DND-41 (cell line): ENCODE results near the gene FAM114A1.

ENCODE experiments used
- ATAC-seq: fragments of 200-7000 bp; cut with Tn5 transposase; 3 replicates; pipeline ENCODE4 v1.9.1; 2021; ENCODE audit warnings: low read depth; ENCODE audit not compliant: insufficient read depth
- DNase-seq: peaks from one replicate; pipeline ENCODE4 v3.0.0-alpha.2; 2020
- H2AFZ ChIP-seq: 2 replicates; pipeline ENCODE4 v1.6.0; 2012; ENCODE audit warnings: low read depth, low read length
- H3K27ac ChIP-seq: 2 replicates; pipeline ENCODE4 v1.5.1; 2012; ENCODE audit warnings: low read length, inconsistent platforms
- H3K27me3 ChIP-seq: fragments of 200-600 bp; sonication (generic); 2 replicates; pipeline ENCODE4 v1.6.0; 2012; ENCODE audit warnings: low read length, mild to moderate bottlenecking, inconsistent platforms; ENCODE audit not compliant: insufficient read depth, poor library complexity
- H3K36me3 ChIP-seq: 2 replicates; pipeline ENCODE4 v1.5.1; 2012; ENCODE audit warnings: low read length, inconsistent platforms; ENCODE audit not compliant: insufficient read depth
- H3K4me1 ChIP-seq: 2 replicates; pipeline ENCODE4 v1.5.1; 2012; ENCODE audit warnings: mild to moderate bottlenecking, low read length; ENCODE audit not compliant: insufficient read depth
- H3K4me2 ChIP-seq: 2 replicates; pipeline ENCODE4 v1.6.0; 2012; ENCODE audit warnings: mild to moderate bottlenecking, moderate library complexity, low read length, inconsistent platforms; ENCODE audit not compliant: insufficient read depth
- H3K4me3 ChIP-seq, 2 experiments: fragments of 200-600 bp in 1 of 2; shearing (Covaris generic) in 1 of 2; 2 replicates each; pipeline ENCODE4 v1.5.1; 2012 to 2016; ENCODE audit warnings: inconsistent platforms in 2 of 2, low read length in 2 of 2, mild to moderate bottlenecking in 2 of 2, low read depth in 1 of 2, moderate library complexity in 1 of 2
- H3K79me2 ChIP-seq: 2 replicates; pipeline ENCODE4 v1.6.0; 2012; ENCODE audit warnings: low read length, inconsistent platforms; ENCODE audit not compliant: insufficient read depth
- H3K9ac ChIP-seq: 2 replicates; pipeline ENCODE4 v1.6.0; 2012; ENCODE audit warnings: low read depth, mild to moderate bottlenecking, inconsistent platforms, low read length, moderate library complexity
- H3K9me3 ChIP-seq: 2 replicates; pipeline ENCODE4 v1.5.1; 2012; ENCODE audit warnings: low read length, moderate library complexity, mild to moderate bottlenecking, inconsistent platforms; ENCODE audit not compliant: insufficient read depth, severe bottlenecking
- H4K20me1 ChIP-seq: 2 replicates; pipeline ENCODE4 v1.6.0; 2012; ENCODE audit warnings: low read length; ENCODE audit not compliant: insufficient read depth
- EZH2 ChIP-seq: IDR thresholded peaks from 3 replicates; pipeline ENCODE4 v1.6.1; 2012; ENCODE audit warnings: borderline replicate concordance, low read depth, mild to moderate bottlenecking, moderate library complexity, low read length, inconsistent platforms; ENCODE audit not compliant: severe bottlenecking
- TF ChIP-seq, protein P1 (sequence below): IDR thresholded peaks from 2 replicates; pipeline ENCODE4 v1.5.1; 2012; ENCODE audit warnings: borderline replicate concordance, low read length, moderate library complexity, mild to moderate bottlenecking; ENCODE audit not compliant: poor library complexity, severe bottlenecking; ENCODE audit errors: extremely low read depth

FAM114A1 gene

DNA sequence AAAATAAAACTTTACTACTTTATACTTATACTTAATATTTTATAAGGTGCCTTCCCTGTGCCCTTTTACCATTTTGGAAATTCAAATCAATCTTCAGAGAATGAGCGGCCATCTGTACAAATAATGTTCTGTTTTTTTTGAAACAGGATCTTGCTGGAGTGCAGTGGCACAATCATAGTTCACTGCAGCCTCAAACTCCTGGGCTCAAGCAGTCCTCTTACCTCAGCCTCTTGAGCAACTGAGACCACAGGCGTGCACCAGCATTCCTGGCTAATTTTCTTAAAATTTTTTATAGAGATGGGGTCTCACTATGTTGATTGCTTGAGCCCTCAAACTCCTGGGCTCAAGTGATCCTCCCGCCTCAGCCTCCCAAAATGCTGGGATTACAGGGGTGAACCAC is 53.5 kb downstream of the FAM114A1 start:
- no peaks in the 10 kb centered on the region for H3K79me2 ChIP-seq
- no peak overlapping the region for H3K9ac ChIP-seq
- no peak overlapping the region for H3K4me3 ChIP-seq
- H2AFZ ChIP-seq: no peak overlapping the region
- DNase-seq (no peak), ATAC-seq (no peak)
- no peak overlapping the region for H3K27ac ChIP-seq
- TF ChIP-seq, protein P1, sequence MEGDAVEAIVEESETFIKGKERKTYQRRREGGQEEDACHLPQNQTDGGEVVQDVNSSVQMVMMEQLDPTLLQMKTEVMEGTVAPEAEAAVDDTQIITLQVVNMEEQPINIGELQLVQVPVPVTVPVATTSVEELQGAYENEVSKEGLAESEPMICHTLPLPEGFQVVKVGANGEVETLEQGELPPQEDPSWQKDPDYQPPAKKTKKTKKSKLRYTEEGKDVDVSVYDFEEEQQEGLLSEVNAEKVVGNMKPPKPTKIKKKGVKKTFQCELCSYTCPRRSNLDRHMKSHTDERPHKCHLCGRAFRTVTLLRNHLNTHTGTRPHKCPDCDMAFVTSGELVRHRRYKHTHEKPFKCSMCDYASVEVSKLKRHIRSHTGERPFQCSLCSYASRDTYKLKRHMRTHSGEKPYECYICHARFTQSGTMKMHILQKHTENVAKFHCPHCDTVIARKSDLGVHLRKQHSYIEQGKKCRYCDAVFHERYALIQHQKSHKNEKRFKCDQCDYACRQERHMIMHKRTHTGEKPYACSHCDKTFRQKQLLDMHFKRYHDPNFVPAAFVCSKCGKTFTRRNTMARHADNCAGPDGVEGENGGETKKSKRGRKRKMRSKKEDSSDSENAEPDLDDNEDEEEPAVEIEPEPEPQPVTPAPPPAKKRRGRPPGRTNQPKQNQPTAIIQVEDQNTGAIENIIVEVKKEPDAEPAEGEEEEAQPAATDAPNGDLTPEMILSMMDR: no peak
- no peak for TF ChIP-seq EZH2
- no peaks in the 10 kb centered on the region for H3K4me1 ChIP-seq
- H3K4me2 ChIP-seq: no peak overlapping the region
- H3K27me3 ChIP-seq: peaks cover 7% of the 10 kb centered on the region
- no peaks in the 10 kb centered on the region for H4K20me1 ChIP-seq
- no peaks in the 10 kb centered on the region for H3K36me3 ChIP-seq
- no peaks in the 10 kb centered on the region for H3K9me3 ChIP-seq

DNA sequence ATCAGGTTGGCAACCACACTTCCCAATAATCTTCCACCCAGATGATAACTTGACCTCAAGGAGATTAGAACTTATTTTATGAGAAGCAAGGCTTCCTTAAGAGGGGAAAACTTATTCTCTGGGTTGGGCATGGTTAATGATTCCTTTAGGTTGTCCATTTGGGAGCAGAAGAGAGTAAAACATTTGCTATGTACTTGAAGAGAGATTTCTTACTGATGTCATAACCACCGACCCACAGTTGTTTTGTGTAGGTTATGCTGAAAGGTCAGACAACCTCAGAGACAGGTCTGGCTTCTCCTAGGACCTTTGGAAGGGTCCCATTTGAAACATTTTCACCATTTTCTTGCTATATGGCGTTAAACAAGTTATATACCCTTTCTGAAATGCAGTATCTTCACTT is 56.1 kb downstream of the FAM114A1 start:
- no peak for TF ChIP-seq EZH2
- TF ChIP-seq, protein P1: no peak
- H3K27me3 ChIP-seq: peaks cover 10% of the 10 kb centered on the region
- H3K9ac ChIP-seq: no peak overlapping the region
- no peak overlapping the region for H3K4me2 ChIP-seq
- H3K4me1 ChIP-seq: no peaks in the 10 kb centered on the region
- H4K20me1 ChIP-seq: no peaks in the 10 kb centered on the region
- no peaks in the 10 kb centered on the region for H3K79me2 ChIP-seq
- H3K9me3 ChIP-seq: no peaks in the 10 kb centered on the region
- no peak for ATAC-seq
- no peak for DNase-seq
- H3K4me3 ChIP-seq: no peak overlapping the region
- no peak overlapping the region for H3K27ac ChIP-seq
- H3K36me3 ChIP-seq: no peaks in the 10 kb centered on the region
- no peak overlapping the region for H2AFZ ChIP-seq

DNA sequence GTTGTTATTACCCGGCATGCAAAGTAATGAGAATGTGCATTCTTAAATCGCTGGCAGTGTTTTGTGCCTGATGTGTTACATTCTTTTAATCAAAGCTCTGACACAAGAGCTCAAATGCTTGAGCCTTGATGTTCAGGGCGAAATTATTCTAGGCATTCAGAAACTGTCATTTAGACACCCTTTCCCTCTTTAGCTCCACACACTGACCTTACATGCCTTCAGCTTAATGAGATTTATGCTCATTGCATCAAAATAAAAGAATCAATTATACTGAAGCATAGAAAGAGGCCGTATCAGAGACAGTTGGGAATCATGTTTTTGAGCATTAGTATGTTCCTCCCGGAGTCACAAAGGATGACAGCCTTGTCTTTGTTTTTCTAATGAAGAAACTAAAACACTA is 56.7 kb downstream of the FAM114A1 start:
- Histone ChIP-seq H4K20me1 (no peaks in the 10 kb centered on the region), H3K4me1 (no peaks in the 10 kb centered on the region), H3K4me2 (no peak overlapping the region), H3K9me3 (no peaks in the 10 kb centered on the region), H3K27ac (no peak overlapping the region), H2AFZ (no peak overlapping the region), H3K79me2 (no peaks in the 10 kb centered on the region), H3K9ac (no peak overlapping the region), H3K27me3 (peaks cover 10% of the 10 kb centered on the region), H3K36me3 (no peaks in the 10 kb centered on the region), H3K4me3 (no peak overlapping the region)
- ATAC-seq (no peak), DNase-seq (no peak)
- TF ChIP-seq, protein P1: no peak
- no peak for TF ChIP-seq EZH2
